GM19468 (cell line): ENCODE results near the gene BCAN.

Source experiments
- ATAC-seq: cut with Tn5 transposase; IDR thresholded peaks from one replicate; pipeline ENCODE4 v1.9.1; 2021; ENCODE audit warnings: mild to moderate bottlenecking, moderate library complexity, moderate number of reproducible peaks; ENCODE audit not compliant: unreplicated experiment; ENCODE audit errors: extremely low read depth

Gene BCAN

DNA sequence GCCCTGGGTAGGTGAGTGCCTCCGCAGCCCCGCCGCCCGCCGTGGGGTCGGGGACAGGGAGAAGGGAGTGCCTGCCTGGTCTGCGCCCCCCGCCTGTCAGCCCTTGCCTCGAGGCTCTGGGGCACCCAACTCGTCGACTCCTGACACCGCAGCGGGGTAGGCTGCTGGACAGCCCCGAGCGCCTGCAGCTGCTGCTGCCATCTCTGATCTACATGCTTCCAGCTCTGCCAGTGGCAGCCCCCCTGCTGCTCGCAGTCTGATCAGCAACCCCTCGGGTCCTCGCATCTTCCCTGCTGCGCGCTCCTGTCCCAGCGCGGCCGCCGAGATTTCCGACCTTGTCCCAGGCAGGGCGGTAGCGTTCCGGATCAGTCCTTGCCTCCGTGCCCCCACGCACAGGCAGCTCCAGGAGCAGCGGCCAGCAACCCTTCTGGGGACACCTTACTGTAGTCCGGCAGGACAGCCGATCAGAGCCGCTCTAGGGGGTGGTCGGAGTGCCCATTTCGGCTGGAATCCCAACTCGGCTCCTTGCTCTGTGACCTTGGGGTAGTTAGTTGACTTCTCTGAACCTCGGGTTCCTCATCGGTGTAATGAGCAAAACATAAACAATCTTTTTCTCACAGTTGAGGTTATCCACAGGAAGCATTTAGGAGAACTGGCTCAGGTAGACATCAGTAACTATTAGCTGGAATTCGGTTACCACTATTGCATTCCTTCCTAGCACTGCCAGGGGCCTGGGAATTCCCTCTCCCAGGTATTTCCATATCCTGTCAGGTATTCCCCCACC, 540 bp downstream of the BCAN start:
- ATAC-seq, result no peak

DNA sequence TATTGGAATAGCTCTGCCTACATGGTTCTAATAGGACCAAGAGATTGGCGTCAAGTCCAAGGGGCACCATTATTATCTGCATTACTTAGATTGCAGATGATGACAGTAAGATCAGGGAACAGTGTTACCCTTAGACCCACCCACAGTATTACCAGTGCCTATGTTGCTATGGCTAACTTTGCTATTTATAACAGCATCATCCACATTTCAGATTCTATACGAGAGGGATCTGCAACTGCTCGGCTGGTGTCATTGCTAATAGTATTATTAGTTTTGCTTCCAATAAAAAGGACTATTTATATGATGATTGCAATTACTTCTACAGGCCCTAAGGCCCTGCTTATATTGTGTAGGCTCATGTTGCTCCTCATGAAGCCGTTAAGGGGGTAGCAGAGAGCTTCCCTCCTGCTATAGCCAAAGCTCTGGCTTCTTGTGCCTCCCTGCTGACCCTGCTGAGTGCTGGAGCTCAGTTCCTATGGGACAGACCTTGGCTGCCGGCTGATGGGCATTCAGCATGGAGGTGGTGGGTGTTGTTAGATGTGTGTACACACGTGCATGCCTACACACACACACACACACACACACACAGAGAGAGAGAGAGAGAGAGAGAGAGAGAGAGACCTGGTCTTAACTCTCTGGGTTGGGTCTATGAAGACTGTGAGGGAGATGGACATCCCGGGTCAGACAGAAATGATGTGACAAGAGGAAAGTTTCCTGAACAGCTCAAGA, 1.3 kb downstream of the BCAN start:
- no peak for ATAC-seq

DNA sequence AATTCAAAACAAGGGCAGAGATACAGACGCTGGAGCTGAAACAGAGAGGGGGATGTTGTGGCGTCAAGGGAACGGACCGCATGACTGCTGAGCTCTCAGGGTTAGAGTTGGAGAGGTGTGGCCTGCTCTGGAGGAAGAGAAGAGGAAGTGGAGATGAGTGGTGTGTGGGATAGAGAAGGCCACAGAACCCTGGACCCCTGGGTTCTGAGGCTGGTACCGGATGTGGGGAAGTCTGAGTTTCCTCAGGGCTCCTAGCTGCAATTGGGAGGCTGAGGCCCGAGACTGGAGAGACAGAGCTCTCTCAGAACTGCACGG, 1.8 kb downstream of the BCAN start:
- no peak for ATAC-seq

DNA sequence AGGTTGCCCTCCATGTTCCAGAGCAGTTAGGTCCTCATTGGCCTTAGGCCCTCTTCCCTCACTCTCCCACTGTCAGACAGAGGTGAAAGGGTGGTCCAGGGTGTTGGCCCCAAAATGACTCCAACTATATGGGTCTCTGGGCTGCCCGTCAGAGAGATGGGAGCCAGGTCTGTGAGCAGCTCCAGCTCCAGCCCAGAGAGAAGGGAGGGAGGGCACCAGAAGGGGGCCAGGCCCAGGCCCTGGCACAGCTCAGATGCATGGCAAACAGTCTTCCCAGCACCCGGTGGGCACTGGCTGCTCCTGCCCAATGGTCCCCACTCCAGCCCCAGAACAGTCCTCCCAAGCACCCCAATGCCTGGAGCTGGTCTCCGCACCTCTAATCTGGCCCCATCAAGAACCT, 2.2 kb downstream of the BCAN start:
- ATAC-seq, result no peak

DNA sequence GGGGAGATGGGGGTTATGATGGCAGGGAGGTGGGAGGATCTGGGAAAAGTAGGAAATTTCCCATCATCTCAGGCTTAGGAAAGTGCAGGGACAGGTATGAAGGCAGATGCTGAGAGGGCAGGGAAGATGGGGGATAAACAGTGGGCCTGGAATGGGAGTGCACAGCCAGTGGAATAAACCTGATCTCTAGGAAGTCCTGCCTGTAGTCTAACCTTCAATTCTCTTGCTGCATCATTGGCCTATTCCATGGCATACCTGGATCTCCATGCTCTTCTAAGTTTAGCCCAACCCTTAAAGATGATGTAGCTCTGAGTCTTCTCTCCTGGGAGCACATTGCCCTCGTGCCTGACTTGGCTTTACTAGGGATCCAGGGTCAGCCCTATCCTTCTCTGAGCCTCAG, 2.7 kb downstream of the BCAN start:
- no peak for ATAC-seq

DNA sequence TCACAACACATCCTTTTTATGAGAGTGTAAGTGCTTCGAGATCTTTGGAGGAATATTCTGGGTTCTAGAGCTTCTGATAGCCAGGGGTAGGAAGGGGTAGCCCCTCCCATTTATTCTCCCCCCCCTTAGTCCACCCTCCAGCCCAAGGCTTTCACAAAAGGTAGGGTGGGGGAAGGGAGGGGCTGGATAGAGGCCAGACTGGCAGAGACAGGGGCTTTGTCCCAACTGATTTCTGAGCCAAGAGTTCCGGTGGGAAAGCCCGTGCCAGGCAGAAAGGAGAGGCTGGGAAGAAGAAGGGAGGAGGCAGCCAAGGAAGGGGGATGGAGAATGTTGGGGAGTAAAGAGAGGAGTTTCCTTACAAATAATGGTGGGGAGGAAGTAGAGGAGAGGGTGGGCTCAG, 3.1 kb downstream of the BCAN start:
- no peak for ATAC-seq

DNA sequence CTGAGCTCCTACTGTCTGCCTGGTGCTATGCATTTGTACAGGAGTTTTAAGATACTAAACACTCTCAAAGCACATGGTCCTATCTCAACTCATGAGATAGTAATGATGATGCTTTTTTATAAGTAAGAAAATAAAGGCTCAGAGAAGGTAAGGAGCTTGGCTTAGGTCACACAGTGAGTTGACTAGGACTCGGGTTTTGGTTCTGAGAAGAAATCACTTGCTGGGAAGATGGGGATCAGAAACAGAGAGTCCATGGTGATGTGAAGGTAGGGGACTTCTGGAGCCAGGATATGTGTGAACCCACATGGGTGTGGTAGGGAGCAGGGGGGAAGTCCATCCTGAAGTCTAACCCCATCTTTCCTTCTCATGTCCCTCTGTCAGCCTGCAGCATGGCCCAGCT, 3.7 kb downstream of the BCAN start:
- ATAC-seq, result no peak

DNA sequence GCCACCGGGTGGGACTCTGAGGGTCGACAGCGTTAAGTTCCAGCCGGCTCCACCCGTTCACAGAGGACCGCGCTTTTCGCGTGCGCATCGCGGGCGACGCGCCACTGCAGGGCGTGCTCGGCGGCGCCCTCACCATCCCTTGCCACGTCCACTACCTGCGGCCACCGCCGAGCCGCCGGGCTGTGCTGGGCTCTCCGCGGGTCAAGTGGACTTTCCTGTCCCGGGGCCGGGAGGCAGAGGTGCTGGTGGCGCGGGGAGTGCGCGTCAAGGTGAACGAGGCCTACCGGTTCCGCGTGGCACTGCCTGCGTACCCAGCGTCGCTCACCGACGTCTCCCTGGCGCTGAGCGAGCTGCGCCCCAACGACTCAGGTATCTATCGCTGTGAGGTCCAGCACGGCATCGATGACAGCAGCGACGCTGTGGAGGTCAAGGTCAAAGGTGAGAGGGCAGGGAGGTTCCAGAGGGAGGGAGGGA, 4.9 kb downstream of the BCAN start:
- ATAC-seq, result no peak

DNA sequence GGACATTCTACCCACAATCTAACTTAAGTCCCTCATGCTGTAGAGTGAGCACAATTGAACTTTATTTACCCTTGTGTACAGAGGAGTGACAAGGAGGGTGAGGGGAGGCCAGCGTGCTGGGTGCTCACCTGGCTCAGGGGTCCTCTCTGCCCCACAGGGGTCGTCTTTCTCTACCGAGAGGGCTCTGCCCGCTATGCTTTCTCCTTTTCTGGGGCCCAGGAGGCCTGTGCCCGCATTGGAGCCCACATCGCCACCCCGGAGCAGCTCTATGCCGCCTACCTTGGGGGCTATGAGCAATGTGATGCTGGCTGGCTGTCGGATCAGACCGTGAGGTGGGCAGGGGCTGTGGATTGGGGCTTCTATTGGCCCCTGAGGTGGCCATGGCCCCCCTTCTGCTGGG, 5.4 kb downstream of the BCAN start:
- no peak for ATAC-seq

DNA sequence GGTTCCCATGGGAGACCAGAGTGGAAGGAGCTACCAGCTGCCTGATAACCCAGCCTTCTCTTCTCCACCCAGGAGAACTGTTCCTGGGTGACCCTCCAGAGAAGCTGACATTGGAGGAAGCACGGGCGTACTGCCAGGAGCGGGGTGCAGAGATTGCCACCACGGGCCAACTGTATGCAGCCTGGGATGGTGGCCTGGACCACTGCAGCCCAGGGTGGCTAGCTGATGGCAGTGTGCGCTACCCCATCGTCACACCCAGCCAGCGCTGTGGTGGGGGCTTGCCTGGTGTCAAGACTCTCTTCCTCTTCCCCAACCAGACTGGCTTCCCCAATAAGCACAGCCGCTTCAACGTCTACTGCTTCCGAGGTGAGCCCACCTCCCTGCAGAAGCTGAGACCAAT, 6.6 kb downstream of the BCAN start:
- ATAC-seq, result no peak

DNA sequence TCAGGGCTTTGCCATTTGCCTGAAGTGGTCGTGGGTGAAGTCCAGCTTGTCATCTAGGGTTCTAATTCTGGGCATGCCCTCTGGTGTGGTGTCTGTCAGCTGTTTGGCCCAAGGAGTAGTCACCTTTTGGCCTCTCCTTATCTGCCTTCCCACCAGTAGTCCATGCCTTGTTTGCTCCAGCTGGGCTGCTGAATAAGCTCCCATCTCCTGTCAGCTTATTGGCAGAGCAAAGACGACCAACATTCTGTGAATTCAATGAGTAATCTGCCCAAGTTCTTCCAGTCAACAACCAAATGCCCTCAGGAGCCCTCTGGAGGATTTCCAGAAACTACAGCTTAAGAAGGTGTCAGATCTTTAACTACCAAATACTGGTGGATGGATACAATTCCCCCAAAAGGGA, 7.0 kb downstream of the BCAN start:
- ATAC-seq, result no peak

DNA sequence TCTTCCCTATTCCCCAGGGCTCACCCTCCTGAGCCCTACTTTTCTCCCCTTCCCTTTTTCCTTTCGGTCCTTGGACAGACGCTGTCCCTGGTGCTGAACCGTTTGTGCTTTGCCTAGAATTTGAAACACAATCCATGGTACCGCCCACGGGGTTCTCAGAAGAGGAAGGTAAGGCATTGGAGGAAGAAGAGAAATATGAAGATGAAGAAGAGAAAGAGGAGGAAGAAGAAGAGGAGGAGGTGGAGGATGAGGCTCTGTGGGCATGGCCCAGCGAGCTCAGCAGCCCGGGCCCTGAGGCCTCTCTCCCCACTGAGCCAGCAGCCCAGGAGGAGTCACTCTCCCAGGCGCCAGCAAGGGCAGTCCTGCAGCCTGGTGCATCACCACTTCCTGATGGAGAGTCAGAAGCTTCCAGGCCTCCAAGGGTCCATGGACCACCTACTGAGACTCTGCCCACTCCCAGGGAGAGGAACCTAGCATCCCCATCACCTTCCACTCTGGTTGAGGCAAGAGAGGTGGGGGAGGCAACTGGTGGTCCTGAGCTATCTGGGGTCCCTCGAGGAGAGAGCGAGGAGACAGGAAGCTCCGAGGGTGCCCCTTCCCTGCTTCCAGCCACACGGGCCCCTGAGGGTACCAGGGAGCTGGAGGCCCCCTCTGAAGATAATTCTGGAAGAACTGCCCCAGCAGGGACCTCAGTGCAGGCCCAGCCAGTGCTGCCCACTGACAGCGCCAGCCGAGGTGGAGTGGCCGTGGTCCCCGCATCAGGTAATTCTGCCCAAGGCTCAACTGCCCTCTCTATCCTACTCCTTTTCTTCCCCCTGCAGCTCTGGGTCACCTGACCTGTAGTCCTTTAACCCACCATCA, 10.4 kb downstream of the BCAN start:
- ATAC-seq, result no peak

DNA sequence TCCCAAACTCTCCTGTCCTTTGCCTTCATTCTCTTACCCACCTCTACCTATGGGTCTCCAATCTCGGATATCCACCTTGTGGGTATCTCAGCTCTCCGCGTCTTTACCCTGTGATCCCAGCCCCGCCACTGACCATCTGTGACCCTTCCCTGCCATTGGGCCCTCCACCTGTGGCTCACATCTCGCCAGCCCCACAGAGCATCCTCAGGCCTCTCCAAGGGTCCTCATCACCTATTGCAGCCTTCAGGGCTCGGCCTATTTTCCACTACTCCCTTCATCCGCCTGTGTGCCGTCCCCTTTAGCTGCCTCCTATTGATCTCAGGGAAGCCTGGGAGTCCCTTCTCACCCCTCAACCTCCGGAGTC, 11.1 kb downstream of the BCAN start:
- no peak for ATAC-seq

DNA sequence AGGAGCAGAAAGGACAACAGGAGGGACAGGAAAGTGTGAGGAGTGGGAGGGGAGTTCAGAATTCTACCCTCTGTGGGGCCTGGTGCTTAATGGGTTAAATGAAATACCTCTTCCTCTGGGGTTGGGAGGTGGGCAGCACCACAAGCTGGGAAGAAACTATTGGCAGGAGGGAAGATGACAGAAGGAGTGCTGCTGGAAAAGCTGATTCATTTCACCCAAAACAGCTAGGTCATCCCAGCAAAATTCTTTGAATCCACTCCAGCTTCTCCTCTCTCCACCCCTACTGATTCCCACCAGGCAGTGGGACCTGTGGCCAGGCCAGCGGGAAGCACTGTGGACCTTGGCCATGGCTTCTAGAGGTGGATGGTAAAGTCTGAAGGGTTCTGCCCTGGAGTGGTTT, 12.8 kb downstream of the BCAN start:
- no peak for ATAC-seq

DNA sequence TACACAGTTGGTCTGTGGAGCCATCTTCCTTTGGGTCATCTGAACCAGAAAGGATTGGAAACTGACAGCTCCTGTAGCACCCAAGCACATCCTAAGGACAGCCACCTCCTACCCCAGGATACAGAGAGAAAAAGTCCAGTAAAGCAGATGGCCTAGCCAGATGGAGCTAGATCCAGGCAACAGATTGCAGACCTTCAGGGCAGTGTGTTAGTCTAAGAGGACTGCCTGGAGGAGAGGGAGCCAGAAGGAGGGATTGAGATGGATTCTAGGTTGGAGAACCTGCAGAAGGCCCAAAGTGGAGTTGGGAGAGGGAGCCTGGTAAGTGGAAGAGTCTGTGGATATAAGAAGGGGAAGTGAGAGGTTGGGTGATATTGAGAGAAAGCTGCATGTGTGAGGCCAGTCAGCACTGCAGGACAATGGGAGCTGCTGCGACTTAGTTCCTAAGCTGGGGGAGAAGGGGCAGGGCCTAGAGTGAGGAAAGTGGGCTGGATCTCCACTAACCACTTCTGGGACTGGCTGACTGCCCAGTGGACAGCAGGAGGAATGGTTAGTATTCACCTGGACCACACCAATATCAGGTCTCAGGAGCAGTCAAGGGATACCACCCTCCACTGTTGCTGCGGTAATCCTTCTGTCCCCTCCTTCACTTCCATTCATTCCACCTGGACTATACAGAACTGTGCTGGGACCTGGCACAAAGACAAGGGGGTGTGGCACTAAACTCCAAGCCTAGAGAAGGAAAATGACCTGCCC, 13.4 kb downstream of the BCAN start:
- ATAC-seq, result no peak

DNA sequence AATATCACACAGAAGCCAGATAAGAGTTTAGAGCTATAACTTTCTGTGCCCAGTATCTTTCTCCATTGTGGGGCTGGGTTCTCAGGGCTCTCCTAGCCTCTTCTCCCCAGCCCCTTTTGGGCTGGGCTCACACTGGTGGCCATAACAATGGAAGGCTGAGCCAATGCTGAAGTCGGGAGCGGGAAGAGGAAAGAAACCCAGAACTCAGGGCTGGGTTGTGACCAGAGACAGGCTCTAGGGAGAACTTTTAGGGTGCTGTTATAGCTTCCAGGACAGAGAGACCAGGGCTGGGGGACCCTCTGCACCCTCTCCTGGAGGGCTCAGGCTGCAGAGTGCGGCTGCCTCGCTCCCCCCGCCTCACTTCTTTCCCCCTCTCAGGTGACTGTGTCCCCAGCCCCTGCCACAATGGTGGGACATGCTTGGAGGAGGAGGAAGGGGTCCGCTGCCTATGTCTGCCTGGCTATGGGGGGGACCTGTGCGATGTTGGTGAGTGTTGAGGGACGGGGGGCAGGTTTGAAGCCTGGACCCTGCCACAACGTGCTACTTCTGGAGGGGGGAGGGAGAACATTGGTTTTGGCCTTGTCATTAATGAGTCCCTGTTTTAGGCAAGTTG, 14.1 kb downstream of the BCAN start:
- no peak for ATAC-seq

DNA sequence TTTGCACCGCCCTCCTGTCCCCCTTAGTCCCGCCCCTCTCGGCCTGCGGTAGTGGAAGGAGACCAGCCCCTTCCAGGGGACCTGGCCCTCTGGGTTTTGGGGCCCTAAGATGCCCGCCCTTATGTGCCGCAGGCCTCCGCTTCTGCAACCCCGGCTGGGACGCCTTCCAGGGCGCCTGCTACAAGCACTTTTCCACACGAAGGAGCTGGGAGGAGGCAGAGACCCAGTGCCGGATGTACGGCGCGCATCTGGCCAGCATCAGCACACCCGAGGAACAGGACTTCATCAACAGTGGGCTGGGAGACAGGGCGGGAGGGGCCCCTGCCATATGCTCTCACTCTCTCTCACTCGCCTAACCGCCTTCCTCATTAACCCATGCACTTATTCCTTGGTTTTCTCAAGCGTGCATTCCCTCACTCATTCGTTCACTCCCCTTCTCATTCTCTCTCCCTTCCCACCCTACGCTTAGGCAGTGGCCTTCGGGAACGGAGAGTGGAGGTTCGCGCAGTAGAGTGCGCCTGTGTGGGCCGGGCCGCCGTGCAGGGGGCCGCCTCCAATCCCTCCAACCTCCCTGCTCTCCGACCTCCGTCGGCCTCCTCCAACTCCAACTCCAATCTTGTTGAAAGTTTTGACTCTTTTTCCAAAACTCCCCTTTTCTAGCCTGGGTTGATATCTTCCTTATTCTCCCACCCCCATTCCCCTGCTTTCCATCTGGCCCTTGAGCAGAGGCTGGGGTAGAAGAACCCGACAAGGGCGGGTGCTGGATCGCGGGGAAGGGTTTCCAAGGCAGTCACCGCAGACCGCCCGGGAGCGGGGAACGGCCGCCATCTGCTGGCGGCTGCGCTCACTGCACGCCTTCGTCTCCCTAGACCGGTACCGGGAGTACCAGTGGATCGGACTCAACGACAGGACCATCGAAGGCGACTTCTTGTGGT, 15.2 kb downstream of the BCAN start:
- no peak for ATAC-seq

DNA sequence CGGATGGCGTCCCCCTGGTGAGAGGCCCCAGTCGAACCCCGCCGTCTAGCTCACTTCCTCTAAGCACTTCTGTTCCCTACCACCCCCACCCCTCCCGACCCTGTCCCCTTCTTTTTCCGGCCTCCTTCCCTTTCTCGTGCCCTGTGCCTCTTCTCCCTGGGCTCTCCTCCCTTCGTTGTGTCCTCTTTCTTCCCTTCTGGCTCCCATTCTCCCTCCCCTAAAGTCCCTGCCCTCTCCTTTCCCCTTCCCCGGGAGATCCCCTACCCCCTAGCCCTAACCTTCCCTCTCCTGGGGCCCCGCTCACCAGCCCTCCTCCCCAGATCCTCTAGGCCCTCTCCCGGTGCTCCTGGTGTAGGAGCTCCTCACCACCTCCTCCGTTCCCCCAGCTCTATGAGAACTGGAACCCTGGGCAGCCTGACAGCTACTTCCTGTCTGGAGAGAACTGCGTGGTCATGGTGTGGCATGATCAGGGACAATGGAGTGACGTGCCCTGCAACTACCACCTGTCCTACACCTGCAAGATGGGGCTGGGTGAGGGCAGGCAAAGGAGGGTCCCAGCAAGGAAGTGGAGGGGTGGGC, 15.9 kb downstream of the BCAN start:
- no peak for ATAC-seq

DNA sequence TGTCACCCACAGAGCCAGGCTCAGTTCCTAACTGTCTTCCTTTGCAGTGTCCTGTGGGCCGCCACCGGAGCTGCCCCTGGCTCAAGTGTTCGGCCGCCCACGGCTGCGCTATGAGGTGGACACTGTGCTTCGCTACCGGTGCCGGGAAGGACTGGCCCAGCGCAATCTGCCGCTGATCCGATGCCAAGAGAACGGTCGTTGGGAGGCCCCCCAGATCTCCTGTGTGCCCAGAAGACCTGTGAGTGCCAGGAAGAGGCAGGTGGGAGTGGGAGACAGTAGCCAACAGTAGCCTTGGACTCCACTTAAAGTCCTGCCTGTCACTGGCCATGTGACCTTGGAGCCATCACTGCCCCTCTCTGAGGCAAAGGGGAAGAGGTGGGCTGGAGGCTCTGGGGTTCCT, 16.6 kb downstream of the BCAN start:
- ATAC-seq, result no peak
